Pancreas (tissue), 10 donors: ENCODE results near the gene OVOL1. TPM values are rescaled to one million over a fixed set of nuclear protein-coding genes. Genes with fewer than 3 reads are reported as not detected.
A peak's percentile ranks its signal among the peaks of the same experiment; 100 is the strongest.
"Not testable (repeated sequence)": the region's sequence is repeated elsewhere in the genome, so short reads cannot be mapped to it uniquely, and the experiment has no call there.

Experiments used
- ATAC-seq, 4 donors: fragments of 200-7000 bp; cut with Tn5 transposase; one replicate each; pipeline versions ENCODE4 v1.8.0 to v1.9.1; 2020; ENCODE audit warnings: mild to moderate bottlenecking in 4 of 4, moderate library complexity in 4 of 4
- DNase-seq, 6 donors: peaks; one replicate each; pipeline ENCODE4 v3.0.0-alpha.2; 2020
- FAIRE-seq: peaks from 2 replicates; lab custom pipeline; 2012; peaks lifted over from hg19 to GRCh38; lab: Jason Lieb, UNC
- H3K27ac ChIP-seq, 4 donors: fragments of 200-600 bp; sonication (generic); 1 replicate in 3 of 4; 2 replicates in 1 of 4; pipeline versions ENCODE4 v1.5.0 to v1.8.0; 2020
- H3K27me3 ChIP-seq, 4 donors: fragments of 200-600 bp; one replicate each; pipeline ENCODE4 v1.8.0; 2021
- H3K36me3 ChIP-seq, 3 donors: fragments of 200-600 bp; sonication (generic) in 1 of 3; one replicate each; pipeline versions ENCODE4 v1.5.0 to v1.8.0; 2020 to 2021
- H3K4me1 ChIP-seq, 3 donors: fragments of 200-600 bp; one replicate each; pipeline ENCODE4 v1.8.0; 2021
- H3K4me3 ChIP-seq, 4 donors: fragments of 200-600 bp; sonication (generic) in 2 of 4; one replicate each; pipeline versions ENCODE4 v1.5.0 to v1.8.0; 2020 to 2021
- H3K9me3 ChIP-seq, 4 donors: fragments of 200-600 bp; one replicate each; pipeline ENCODE4 v1.8.0; 2021
- CTCF ChIP-seq, 4 donors: fragments of 200-600 bp; sonication (generic) in 3 of 4; IDR thresholded peaks; one replicate each; pipeline versions ENCODE4 v1.5.0 to v1.8.0; 2021; ENCODE audit warnings: antibody characterized with exemption in 4 of 4
- WGBS, 2 donors: extraction: QIAGEN DNeasy Blood & Tissue Kit; methylation state at CpG; one replicate each; pipeline ENCODE4 v1.1.7; 2013; 5-methylcytosine and 5-hydroxymethylcytosine counted together
- intact Hi-C, 3 donors: fragments of 100-400 bp; cut with DNase I; formaldehyde crosslinking; loops; one replicate each; pipeline versions ENCODE4 v1.11.1 to v1.14.2; 2022
- polyA plus RNA-seq, 2 donors: library from polyadenylated mRNA; stranded (reverse); fragments of 200-250 nt; gene quantifications; one replicate each; pipeline ENCODE4 v1.2.3, GENCODE V29; 2013
- total RNA-seq, 6 donors: library from RNA; stranded (reverse); fragmentation: NEBNext Ultra II Directional in 4 of 6; extraction: Animal tissue kit (Norgen Biotek cat#: 25700) in 4 of 6; gene quantifications; one replicate each; pipeline versions ENCODE4 v1.2.1 to v1.2.4, GENCODE V29; 2021 to 2023
- donor health status: healthy with polysubstance abuse.
- donor health status: DM: no; HTN: no; CAD: no; lungs with moderate emphysema.
- donor health status: DM: no; HTN: no; CAD: no.
- donor health status: control.
- donor health status: control.
- donor health status: Bipolar disorder and iron deficiency.
- donor health status: DM: yes; HTN: yes; CAD: no.
- donor health status: DM: no; HTN: no; CAD: no.
- donor health status: DM: no; HTN: no; CAD: no.
- donor health status: DM: yes; HTN: yes; CAD: no.

Gene OVOL1
- total and polyA plus RNA-seq, 8 donors: 1.1 to 5.6 (median 1.9) TPM

- no peaks in the 10 kb centered on the region for H3K4me1 ChIP-seq
- FAIRE-seq (no peak), ATAC-seq (peak; percentile 96 to 100 (median 98))
Observed at GRCh38 chr11:65744026-65744698, 42.7 kb upstream of the OVOL1 start.

GRCh38 chr11:65744699-65745042, 42.2 kb upstream of the OVOL1 start:
- Histone ChIP-seq H3K9me3 (no peaks in the 10 kb centered on the region), H3K27ac (no peak overlapping the region), H3K4me1 (no peaks in the 10 kb centered on the region), H3K36me3 (no peaks in the 10 kb centered on the region), H3K4me3 (no peak overlapping the region), H3K27me3 (no peaks in the 10 kb centered on the region)
- no peak for TF ChIP-seq CTCF (IDR thresholded peaks at IDR 0.05)
- DNase-seq (no peak), FAIRE-seq (no peak), ATAC-seq (peak in 2 of 4 donors; percentile 24 to 29)
- WGBS, 2 donors: 64 to 65% methylated on average over 8 of the region's 8 CpGs
- intact Hi-C loops: no loop called here

More at GRCh38 chr11:65744026-65744698, 42.7 kb upstream of the OVOL1 start:
- no peaks in the 10 kb centered on the region for H3K27me3 ChIP-seq
- peak; percentile 46 to 71 (median 65) for DNase-seq
- H3K36me3 ChIP-seq: no peaks in the 10 kb centered on the region
- intact Hi-C loops: no loop called here
- TF ChIP-seq CTCF (IDR thresholded peaks at IDR 0.05): no peak
- H3K9me3 ChIP-seq: no peaks in the 10 kb centered on the region
- H3K27ac ChIP-seq: no peak overlapping the region
- WGBS, 2 donors: 53 to 62% methylated on average over 17 to 18 of the region's 18 CpGs
- peak overlapping the region in 1 of 4 donors; percentile 22 for H3K4me3 ChIP-seq

GRCh38 chr11:65745049-65745448, 41.8 kb upstream of the OVOL1 start:
- no peak for FAIRE-seq
- H3K27ac ChIP-seq: no peak overlapping the region
- no peaks in the 10 kb centered on the region for H3K4me1 ChIP-seq
- DNase-seq: peak in 1 of 6 donors; percentile 53
- H3K4me3 ChIP-seq: no peak overlapping the region
- TF ChIP-seq CTCF (IDR thresholded peaks at IDR 0.05): no peak
- no peaks in the 10 kb centered on the region for H3K9me3 ChIP-seq
- 78 to 87% methylated on average over 17 of the region's 17 CpGs for WGBS, 2 donors
- ATAC-seq: peak in 1 of 4 donors; percentile 17
- intact Hi-C loops: no loop called here
- H3K36me3 ChIP-seq: no peaks in the 10 kb centered on the region
- no peaks in the 10 kb centered on the region for H3K27me3 ChIP-seq

- H3K36me3 ChIP-seq, H3K27me3 ChIP-seq, FAIRE-seq, H3K27ac ChIP-seq, DNase-seq, H3K4me3 ChIP-seq, intact Hi-C loops, ATAC-seq, H3K4me1 ChIP-seq, H3K9me3 ChIP-seq: not testable (repeated sequence)
- WGBS, 2 donors: 43 to 61% methylated on average over 3 to 5 of the region's 5 CpGs
Observed at GRCh38 chr11:65762169-65762568, 24.7 kb upstream of the OVOL1 start.

- FAIRE-seq, ATAC-seq, H3K4me1 ChIP-seq, H3K27me3 ChIP-seq, intact Hi-C loops, H3K36me3 ChIP-seq, H3K9me3 ChIP-seq, DNase-seq, H3K27ac ChIP-seq, H3K4me3 ChIP-seq: not testable (repeated sequence)
- 92 to 98% methylated on average over 19 to 29 of the region's 29 CpGs for WGBS, 2 donors
Observed at GRCh38 chr11:65762816-65763215, 24.0 kb upstream of the OVOL1 start.

GRCh38 chr11:65764434-65764833, 22.4 kb upstream of the OVOL1 start:
- no peak overlapping the region for H3K27ac ChIP-seq
- intact Hi-C loops: no loop called here
- no peak for ATAC-seq
- H3K4me1 ChIP-seq: no peaks in the 10 kb centered on the region
- no peaks in the 10 kb centered on the region for H3K36me3 ChIP-seq
- no peak for DNase-seq
- no peaks in the 10 kb centered on the region for H3K9me3 ChIP-seq
- 45 to 46% methylated on average over 5 of the region's 5 CpGs for WGBS, 2 donors
- no peak for FAIRE-seq
- no peak overlapping the region for H3K4me3 ChIP-seq
- TF ChIP-seq CTCF (IDR thresholded peaks at IDR 0.05): no peak
- no peaks in the 10 kb centered on the region for H3K27me3 ChIP-seq
